NCI-H128 (cell line): ENCODE data around the gene MSX1.
"Not testable (repeated sequence)": the region's sequence is repeated elsewhere in the genome, so short reads cannot be mapped to it uniquely, and the experiment has no call there.

Experiments
- DNase-seq: peaks from one replicate; lab custom pipeline; 2025; ENCODE audit not compliant: unreplicated experiment; lab: John Stamatoyannopoulos, UW

MSX1 gene

DNA sequence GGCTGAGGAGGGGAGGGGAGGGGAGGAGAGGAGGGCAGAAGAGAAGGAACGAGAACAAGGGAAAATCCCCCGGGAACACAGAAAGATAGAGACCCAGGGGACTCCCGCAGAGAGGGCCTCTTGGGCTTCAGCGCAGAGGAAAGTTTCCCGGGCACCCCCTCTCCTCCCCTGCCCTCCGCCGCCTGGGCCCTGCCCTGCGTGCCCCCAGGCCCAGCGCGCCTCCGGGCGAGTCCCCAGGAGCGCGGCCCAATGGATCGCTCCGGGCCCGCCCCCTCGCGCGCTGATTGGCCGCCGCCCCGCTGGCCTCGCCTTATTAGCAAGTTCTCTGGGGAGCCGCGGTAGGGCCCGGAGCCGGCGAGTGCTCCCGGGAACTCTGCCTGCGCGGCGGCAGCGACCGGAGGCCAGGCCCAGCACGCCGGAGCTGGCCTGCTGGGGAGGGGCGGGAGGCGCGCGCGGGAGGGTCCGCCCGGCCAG lies at the start of gene MSX1:
Gene MSX1 (plus strand): TSS at position 341 of the 474 bp plus-strand sequence. CDS start 235 bp downstream, outside the sequence.
- DNase-seq, result peak; percentile 46

DNA sequence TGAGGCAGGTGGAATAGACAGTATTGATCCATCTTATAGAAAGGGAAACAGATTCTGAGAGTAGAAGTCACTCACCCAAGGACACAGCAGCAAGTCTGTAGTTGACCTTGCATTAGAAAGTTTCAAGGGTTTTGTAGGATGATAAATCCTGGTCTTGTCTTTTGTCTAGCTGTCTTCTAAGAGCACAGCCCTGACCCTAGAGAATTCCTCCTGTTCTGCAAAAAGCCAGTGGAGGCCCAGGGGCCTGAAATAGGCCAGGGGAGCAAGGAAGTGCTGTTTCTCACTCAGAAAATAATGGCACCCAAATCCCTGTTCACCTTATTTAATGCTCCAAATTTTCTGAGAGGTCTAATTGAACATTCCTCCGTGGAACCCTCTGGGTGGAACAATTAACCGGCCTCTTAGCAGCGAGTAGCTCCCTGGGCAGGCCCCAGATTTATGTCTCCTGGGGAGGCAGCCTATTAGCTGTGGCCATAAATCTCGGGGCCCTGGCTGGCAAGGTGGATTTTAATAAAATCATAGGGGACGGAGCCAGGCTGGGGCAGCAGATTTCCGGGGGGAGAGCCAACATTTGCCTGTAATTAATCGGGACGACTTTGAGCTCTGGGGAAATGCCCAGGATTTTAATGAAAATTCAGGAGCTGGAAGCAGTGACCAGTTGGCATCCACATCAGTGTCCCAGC lies 49.2 kb upstream of the MSX1 start:
- DNase-seq, result no peak

DNA sequence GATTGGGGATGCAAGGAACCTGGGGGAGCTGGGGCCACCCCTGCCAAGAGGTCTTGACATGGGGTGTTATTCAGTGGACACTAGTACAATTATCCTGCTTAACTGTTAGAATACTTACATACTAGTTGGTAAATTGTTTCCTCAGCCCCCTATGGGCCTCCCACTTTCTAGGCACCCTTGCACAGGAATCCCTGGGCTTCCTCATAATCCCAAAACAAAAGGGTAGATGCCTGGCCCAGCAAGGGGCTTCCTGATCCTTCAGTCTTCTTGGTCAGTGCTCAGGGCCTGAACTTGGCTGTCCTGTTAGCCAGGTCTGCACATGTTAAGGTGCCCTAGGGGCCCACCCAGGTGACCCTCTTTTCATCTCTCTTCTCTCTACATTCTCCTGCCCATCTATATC lies 48.7 kb upstream of the MSX1 start:
- DNase-seq, result no peak

DNA sequence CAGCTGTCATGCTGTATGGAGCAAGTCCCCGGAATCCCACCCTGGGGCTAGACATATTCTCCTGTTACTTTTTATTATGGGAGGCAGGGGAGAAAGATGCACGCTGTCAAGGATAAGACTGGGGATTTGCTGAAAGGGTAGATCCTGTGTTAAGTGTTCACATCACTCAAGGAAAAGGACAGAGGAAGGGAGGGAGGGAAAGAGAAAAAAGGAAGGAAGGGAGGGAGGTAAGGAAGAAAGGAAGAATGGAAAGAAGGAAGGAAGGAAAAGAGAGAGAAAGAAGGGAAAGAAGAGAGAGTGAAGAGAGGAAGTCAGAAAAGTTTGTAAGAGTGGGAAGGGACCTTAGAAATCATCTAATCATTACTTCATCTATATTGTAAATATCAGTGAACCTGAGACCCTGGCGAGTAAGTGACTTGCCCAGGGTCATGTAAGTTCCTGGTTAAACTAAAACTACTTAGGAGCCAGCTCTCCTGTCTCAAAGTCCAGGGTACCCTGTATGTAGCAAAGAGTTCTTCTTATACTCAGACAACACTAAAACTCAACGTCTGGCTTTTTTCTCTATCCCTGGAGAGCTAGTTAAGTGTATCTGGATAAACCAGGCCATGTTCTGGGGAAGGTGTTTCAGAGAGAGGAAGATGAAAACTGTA lies 47.2 kb upstream of the MSX1 start:
- no peak for DNase-seq

DNA sequence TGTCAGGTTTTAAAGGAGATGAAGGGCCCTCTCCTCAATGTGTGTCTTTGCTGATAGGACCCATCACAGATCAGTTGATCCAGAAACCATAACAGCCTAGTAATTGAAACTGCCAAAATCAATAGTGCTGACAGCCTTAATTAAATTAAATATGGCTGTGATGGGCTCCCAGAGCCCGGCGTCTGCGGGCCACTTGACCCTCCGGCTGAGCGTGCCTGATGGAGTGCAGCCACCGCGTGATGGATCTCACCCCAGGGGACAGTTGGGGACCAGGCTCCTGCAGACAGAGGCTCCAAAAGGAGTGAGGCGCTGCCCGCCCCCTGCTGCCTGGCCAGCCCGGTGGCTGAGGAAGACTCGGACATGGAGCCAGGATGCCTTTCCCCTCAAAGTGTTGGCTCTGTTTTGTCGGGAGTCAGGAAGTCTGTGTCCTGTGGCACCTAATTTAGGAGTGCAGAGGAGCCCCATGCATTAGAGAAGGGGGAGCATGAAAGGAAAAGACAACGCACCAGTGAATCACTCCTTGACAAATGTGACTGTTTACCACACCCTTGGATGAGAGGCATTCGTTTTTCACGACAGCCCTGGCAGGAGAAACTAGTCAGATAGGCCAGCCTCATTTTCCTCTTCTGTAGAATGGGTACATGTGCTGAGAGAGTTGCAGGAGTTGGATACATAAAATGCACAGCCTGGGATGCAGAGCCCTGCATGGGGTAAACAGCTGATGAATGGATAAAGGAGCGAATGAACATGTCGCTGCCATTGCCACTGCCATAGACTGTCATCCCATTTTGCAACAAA lies 40.9 kb upstream of the MSX1 start:
- DNase-seq, result no peak

DNA sequence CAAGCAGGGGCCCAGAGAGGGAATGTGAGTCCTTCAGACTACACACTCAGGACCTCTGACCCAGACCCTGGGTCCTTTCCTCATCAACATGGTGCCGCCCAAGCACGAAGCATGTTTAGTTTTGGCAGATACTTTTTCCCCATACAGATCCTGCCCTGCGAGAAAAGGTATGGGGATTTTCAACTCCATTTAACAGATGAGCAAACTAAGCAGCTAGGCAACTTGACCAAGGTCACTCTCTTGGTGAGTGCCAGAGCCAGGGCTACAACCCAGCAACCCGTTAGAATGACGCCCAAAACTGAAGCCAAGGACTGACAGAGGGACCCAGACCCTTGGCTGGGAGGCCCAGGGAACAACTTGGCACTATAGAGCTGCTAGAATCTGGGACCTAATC lies 40.3 kb upstream of the MSX1 start:
- no peak for DNase-seq

DNA sequence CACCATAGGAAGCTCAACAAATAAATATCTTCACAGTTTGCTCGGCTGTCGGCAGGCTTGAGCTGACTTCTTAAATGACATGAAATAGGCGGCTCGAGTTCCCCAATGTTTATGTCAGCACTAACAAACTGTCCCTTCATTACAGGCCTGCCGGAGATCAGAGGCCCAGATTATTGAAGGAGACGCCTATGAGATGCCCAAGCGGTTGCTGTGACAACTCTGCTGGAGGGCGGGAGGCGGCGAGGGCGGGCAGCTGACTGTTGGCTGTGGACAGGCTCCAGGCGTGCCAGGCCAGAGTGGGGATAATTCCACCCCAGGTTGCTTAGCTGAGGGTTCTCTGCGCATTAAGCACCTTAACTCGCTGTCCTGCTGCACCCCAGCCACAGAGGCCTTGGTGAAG lies 39.2 kb upstream of the MSX1 start:
- no peak for DNase-seq

DNA sequence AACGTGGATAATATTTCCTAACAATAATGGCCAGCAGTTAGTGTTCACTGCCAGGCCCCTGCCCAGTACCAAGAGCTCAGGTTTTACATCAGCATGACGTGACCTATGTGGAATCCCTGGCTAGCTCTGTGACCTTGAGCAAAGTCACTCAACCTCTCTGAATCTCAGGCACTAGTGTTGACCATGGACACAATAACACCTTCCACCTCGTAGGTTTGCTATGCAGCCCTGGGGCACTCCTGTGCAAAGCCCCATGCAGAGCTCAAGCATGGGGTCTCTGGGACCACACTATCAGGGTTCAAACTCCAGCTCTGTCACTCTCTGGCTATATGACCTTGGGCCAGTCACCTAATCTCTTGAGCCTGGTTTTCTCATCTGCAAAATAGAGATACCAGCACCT lies 38.7 kb upstream of the MSX1 start:
- DNase-seq, result no peak

DNA sequence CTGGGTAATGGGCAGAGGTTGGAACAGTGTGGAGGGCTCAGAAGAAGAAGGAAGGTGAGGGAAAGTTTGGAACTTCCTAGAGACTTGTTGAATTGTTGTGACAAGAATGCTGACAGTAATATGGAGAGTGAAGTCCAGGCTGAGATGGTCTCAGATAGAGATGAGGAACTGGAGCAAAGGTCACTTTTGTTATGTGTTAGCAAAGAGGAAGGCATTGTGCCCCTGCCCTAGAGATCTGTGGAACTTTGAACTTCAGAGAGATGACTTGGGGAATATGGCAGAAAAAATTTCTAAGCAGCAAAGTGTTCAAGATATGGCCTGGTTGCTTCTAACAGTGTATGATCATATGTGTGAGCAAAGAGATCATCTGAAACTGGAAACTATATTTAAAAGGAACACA lies 37.9 kb upstream of the MSX1 start:
- no peak for DNase-seq

DNA sequence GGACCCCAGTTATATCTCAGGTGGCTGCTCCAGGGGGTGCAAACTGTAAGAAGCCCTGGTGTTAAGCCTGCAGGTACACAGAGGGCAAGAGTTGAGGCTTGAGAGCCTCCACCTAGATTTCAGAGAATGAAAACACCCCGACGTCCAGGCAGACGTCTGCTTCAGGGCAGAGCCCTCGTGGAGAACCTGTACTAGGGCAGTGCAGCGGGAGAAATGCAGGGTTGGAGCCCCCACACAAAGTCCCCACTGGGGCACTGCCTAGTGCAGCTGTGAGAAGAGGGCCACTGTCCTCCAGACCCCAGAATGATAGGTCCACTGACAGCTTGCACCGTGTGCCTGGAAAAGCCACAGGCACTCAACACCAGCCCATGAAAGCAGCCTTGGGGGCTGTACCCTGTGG lies 37.2 kb upstream of the MSX1 start:
- not testable (repeated sequence) for DNase-seq

DNA sequence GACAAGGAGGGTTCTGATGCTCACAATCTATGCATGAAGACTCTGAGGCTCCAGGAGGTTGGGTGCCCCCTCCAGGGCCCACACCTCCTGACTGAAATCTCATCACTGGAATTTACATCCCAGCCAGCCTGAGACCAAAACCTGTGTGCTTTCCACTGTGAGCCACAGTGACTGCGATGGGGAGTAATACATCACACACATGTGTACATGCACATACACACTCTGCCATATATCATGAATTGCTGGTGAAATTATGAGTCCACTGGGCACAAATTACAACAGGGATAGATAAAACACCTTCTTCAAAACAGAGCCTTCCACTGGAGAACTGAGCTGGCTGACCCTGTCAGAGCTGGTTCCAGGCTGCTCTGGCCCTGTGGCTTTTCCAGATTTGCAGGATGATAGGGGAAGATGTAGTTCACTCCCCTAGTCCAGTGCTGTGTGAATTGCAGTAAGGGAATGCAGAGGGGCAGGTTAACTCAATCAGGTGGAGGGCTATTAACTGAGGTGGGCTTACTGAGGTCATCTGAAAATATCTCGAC lies 35.8 kb upstream of the MSX1 start:
- DNase-seq, result no peak

DNA sequence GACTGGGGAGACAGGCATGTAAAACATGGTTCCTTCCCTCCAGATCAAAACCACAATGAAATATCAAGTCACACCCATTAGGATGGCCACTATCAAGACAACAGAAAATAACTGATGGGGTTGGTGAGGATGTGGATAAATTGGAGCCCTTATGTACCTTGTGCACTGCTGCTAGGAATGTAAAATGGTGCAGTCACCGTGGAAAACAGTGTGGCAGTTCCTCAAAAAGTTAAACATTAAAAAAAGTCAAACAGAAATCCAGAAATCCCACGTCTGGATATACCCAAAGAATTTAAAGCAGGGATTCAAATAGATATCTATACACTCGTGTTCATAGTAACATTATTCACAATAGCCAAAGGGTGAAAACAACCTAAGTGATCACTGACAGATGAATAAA lies 35.2 kb upstream of the MSX1 start:
- DNase-seq, result no peak

DNA sequence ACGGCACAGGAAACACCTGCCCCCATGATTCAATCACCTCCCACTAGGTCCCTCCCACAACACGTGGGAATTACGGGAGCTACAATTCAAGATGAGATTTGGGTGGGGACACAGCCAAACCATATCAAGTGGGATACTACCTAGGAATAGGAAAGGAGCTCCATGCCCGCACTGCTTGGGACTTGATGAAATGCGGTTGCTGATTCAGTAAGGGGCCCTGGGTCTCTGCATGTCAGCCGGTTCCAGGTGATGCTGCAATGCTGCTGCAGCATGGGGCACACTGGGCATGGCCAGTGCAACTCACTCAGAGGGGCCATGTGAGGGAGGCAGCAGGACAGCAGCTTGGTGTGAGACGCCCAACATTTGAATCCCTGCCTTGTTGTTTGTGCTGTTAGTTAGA lies 34.0 kb upstream of the MSX1 start:
- no peak for DNase-seq

DNA sequence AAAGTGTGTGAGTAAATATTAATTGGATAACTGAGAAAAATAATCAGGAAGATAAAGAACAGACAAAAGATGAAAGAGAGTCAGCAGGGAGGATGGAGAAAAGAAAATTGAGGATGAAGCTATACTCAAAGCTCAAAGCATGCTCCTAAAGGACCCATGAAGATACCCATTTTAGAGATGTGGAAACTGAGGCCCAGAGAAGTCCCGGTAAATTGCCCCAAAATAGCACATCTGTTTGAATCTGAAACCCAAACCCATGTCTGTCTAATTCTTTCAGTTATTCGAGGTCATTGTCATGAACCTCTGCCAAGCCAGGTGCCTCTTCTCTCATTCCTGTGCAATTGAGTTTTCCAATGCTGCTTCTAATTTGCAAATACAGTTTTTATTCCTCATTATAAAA lies 29.6 kb upstream of the MSX1 start:
- DNase-seq, result no peak

DNA sequence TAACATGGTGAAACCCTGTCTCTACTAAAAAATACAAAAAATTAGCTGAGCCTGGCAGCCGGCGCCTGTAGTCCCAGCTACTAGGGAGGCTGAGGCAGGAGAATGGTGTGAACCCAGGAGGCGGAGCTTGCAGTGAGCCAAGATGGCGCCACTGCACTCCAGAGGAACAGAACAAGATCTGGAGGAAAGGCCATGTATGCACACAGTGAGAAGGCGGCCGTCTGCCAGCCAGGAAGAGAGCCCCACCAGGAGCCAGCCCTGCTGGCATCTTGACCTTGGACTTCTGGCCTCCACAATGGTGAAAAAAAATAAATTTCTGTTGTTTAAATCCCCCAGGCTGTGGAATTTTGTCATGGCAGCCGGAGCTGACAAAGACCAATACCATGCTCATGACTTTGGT lies 28.2 kb upstream of the MSX1 start:
- no peak for DNase-seq

DNA sequence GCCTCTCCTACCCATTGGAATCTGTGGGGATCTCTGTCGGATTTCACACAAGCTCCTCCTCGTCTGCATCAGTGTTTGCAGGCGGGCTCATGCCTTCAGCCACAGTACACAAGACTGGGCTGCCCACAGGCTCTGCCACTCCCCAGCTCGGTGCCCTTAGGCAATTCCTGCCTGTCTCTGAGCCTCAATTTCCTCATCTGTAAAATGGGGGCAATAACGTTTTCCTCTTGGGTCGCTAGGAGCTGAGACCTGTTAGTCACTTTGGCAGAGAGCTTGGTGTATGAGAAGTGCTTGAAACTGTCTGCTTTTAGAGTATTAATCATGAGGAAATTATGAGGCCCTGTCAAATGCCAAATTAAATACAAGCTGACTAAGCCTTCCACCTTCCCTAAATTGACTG lies 27.6 kb upstream of the MSX1 start:
- no peak for DNase-seq

DNA sequence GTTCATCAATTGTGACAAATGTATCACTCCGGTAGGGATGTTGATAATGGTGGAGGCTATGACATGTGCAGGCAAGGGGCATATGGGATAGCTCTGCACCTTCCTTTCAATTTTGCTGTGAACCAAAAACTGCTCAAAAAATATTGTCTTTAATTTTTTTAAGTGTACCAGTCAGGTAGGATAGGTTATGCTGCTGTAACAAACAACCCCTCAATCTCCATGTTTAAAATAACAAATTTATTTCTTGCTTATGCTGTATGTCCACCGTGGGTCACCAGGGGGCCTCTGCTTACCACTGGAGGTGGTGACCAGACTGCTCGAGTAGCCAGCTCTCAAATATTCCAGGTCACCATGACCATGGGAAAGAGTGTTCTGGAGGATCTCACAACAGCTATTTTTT lies 23.4 kb upstream of the MSX1 start:
- no peak for DNase-seq

DNA sequence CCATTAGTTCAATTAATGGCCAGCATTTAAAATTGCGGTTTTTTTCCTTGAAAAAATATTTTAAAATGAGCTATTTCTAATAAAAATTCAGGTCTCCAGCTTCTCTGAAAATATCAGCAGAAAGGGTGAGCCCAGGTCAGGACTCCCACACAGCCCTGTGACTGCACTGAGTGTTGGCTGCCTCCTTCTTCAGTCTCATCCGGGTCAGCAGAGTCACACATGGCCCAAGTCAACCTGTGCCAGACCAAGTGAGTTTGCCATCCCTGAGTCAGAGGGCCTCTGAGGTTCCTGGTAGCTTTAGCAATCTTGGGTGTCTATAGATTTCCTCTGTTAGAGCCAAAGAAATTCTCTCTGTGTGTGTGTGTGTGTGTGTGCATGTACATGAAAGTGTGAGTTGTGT lies 22.1 kb upstream of the MSX1 start:
- DNase-seq, result no peak

DNA sequence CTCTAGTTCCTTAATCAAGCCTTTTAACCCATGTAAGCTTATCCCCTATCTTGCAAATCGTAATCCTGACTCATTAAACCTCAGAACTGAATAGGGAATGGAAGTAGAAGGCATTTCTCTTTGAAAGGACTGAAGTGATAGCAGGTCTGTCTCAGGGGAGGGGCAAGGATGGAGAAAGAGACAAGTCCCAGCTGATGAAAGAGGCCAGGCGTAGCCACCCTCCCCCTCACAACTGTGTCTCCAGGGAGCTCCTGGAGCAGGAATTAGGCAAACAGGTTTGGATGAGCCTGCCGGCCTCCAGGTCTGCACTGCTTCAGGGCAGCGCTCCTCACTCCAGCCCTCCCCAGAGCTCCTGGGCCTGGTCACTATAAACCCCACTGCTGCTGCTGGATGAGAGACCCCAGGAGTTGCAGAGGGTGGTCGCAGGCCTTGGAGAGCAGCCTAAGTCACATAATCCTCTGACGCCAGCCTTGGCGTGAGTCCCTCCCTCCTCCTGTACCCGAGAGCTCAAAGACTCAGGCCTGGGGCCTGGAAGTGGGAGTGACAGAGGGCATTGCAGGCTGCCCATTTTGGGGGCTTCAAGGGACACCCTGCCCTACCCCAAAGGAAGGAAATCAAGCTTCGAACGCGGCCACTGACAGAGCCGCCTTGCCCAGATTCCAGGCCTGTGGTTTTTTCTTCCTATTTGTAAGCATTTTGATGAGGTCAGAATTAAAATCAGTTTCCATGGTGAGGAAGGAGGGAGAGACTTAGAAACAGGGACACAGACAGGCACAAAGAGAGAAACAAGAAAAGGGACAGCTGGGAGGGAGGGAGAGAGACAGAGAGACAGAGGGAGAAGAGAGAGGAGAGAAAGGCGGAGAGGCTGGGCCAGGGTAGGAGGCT lies 21.2 kb upstream of the MSX1 start:
- no peak for DNase-seq

DNA sequence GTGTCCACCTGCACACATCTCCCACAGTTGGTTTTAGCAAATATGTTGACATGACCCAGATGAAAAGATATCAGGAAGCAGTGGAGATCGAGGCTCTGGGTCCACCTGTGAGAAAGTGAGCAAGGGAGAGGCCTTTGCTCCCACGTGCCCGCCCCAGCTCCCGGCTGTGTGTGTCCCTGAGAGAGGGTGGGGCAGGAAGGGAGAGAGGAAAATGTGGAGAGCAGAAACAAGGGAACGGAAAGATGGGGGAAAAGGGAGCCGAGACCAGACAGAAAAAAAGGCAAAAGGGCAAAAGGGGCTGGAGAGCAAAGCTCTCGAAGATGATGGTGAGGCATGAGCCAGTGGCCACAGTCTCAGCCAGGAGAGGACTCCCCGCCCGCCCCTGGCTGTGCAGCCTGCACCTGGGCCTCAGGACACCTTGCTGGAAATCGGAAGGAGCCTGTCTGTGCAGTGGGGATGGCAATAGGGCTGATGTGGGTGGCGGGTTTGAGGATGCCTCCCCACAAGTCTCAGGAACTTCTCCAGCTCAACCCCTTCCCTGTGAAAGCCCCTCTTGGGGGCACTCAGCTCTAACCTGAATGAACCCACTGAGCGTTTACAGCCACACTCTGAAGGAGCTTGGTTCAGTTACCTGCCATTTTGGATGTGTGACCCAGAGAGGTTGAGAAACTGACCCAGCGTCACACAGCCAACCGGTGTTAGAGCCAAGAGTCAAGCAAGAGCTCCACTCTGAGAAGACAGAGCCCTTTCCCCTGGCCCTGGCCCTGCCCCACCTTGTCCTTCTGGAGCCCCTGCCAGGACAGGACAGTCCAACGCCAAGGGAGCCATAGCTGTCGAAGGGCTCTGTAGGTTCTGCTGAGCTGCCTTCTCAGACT lies 20.3 kb upstream of the MSX1 start:
- no peak for DNase-seq
